PC-9 (cell line): ENCODE results near the gene MOB3A. TPM values are rescaled to one million over a fixed set of nuclear protein-coding genes. Genes with fewer than 3 reads are reported as not detected.

Experiments
- BruUV-seq: library from RNA; stranded (reverse); fragments of 400-500 nt; replicated peaks from 2 replicates; lab custom pipeline; 2021; lab: Mats Ljungman, UMichigan
- CTCF ChIA-PET: fragments of 300-600 bp; sonication (Branson Sonifier 250); formaldehyde crosslinking; loops from one replicate; lab custom pipeline; 2022; ENCODE audit warnings: antibody characterized with exemption; lab: Charles Lee
- POLR2A ChIA-PET: fragments of 300-600 bp; sonication (Branson Sonifier 250); formaldehyde crosslinking; loops from one replicate; lab custom pipeline; 2022; ENCODE audit warnings: antibody characterized with exemption; ENCODE audit not compliant: unreplicated experiment; lab: Charles Lee
- DNase-seq, 2 experiments: peaks; one replicate each; pipeline versions ENCODE4 v3.0.0 to v3.0.0-alpha.2; 2015 to 2022; ENCODE audit warnings: mixed read lengths in 1 of 2
- H2AFZ ChIP-seq: fragments of 200-600 bp; sonication (generic); 2 replicates; pipeline ENCODE4 v1.8.1; 2017; ENCODE audit warnings: antibody characterized with exemption
- H3F3A ChIP-seq: fragments of 200-600 bp; sonication (generic); 2 replicates; pipeline ENCODE4 v1.8.1; 2017; ENCODE audit warnings: antibody characterized with exemption, mild to moderate bottlenecking, low read depth; ENCODE audit not compliant: insufficient read depth
- H3K27ac ChIP-seq: fragments of 200-600 bp; sonication (generic); 2 replicates; pipeline ENCODE4 v1.6.1; 2016; ENCODE audit warnings: mixed run types
- H3K27me3 ChIP-seq: fragments of 200-600 bp; sonication (generic); 2 replicates; pipeline ENCODE4 v1.6.1; 2016; ENCODE audit warnings: low read depth, mixed run types; ENCODE audit not compliant: insufficient read depth
- H3K36me3 ChIP-seq: fragments of 200-600 bp; sonication (generic); 2 replicates; pipeline ENCODE4 v1.6.1; 2016; ENCODE audit warnings: low read depth, mixed run types
- H3K4me1 ChIP-seq: fragments of 200-600 bp; sonication (generic); replicated peaks from 2 replicates; pipeline ENCODE4 v1.6.1; 2016; ENCODE audit warnings: mixed run types; ENCODE audit not compliant: insufficient read depth
- H3K4me2 ChIP-seq: fragments of 200-600 bp; sonication (generic); 2 replicates; pipeline ENCODE4 v1.6.1; 2017; ENCODE audit warnings: mixed run types
- H3K4me3 ChIP-seq: fragments of 200-600 bp; sonication (generic); 2 replicates; pipeline ENCODE4 v1.6.1; 2016; ENCODE audit warnings: mixed run types
- H3K79me2 ChIP-seq: fragments of 200-600 bp; sonication (generic); 2 replicates; pipeline ENCODE4 v1.6.1; 2017; ENCODE audit warnings: low read depth, mixed run types
- H3K9me2 ChIP-seq: fragments of 200-600 bp; sonication (generic); 2 replicates; pipeline ENCODE4 v1.8.1; 2017; ENCODE audit warnings: mild to moderate bottlenecking; ENCODE audit not compliant: insufficient read depth
- H3K9me3 ChIP-seq: fragments of 200-600 bp; sonication (generic); 2 replicates; pipeline ENCODE4 v1.8.1; 2016; ENCODE audit warnings: low read depth; ENCODE audit not compliant: insufficient read depth
- H4K20me1 ChIP-seq: fragments of 200-600 bp; sonication (generic); 2 replicates; pipeline ENCODE4 v1.8.1; 2017; ENCODE audit not compliant: insufficient read depth
- EZH2 ChIP-seq: fragments of 200-600 bp; sonication (generic); IDR thresholded peaks from 2 replicates; pipeline ENCODE4 v1.8.0; 2017; ENCODE audit warnings: antibody characterized with exemption, low read depth
- intact Hi-C: fragments of 100-400 bp; cut with micrococcal nuclease; formaldehyde crosslinking; loops from one replicate; pipeline ENCODE4 v1.10.0; 2022; ENCODE audit not compliant: unreplicated experiment
- total RNA-seq: library from RNA; stranded (reverse); gene quantifications from 2 replicates; pipeline ENCODE4 v1.2.3, GENCODE V29; 2021
- TF ChIP-seq, protein P1 (sequence below): fragments of 200-600 bp; sonication (generic); conservative IDR thresholded peaks from 2 replicates; pipeline ENCODE4 v1.6.1; 2017; ENCODE audit warnings: mixed run types, antibody characterized with exemption, mild to moderate bottlenecking, moderate library complexity

Gene MOB3A
- total RNA-seq, 1 experiment from 2014 or later = 28.9 TPM

- Histone ChIP-seq H3K27me3 (no peaks in the 10 kb centered on the region), H3K4me3 (no peak overlapping the region), H3K9me3 (no peaks in the 10 kb centered on the region), H3K4me2 (no peak overlapping the region), H3K27ac (no peak overlapping the region), H2AFZ (no peak overlapping the region), H3K9me2 (no peaks in the 10 kb centered on the region), H3K4me1 (peaks cover 15% of the 10 kb centered on the region), H4K20me1 (no peaks in the 10 kb centered on the region), H3K36me3 (no peaks in the 10 kb centered on the region), H3F3A (peaks cover 15% of the 10 kb centered on the region), H3K79me2 (no peaks in the 10 kb centered on the region)
- no peak for DNase-seq
- no TSS peak for BruUV-seq
- intact Hi-C loops = no loop called here
- no peak for TF ChIP-seq EZH2
- TF ChIP-seq, protein P1, sequence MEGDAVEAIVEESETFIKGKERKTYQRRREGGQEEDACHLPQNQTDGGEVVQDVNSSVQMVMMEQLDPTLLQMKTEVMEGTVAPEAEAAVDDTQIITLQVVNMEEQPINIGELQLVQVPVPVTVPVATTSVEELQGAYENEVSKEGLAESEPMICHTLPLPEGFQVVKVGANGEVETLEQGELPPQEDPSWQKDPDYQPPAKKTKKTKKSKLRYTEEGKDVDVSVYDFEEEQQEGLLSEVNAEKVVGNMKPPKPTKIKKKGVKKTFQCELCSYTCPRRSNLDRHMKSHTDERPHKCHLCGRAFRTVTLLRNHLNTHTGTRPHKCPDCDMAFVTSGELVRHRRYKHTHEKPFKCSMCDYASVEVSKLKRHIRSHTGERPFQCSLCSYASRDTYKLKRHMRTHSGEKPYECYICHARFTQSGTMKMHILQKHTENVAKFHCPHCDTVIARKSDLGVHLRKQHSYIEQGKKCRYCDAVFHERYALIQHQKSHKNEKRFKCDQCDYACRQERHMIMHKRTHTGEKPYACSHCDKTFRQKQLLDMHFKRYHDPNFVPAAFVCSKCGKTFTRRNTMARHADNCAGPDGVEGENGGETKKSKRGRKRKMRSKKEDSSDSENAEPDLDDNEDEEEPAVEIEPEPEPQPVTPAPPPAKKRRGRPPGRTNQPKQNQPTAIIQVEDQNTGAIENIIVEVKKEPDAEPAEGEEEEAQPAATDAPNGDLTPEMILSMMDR = no peak
- POLR2A ChIA-PET = interaction anchor here (0.7 kb wide), 1 partner anchor 500 kb away, joined by 3 read pairs; no protein-coding TSS in a partner anchor
- CTCF ChIA-PET = no interaction called here
Measured at GRCh38 chr19:2027361-2027760, 68.8 kb downstream of the MOB3A start.

DNA sequence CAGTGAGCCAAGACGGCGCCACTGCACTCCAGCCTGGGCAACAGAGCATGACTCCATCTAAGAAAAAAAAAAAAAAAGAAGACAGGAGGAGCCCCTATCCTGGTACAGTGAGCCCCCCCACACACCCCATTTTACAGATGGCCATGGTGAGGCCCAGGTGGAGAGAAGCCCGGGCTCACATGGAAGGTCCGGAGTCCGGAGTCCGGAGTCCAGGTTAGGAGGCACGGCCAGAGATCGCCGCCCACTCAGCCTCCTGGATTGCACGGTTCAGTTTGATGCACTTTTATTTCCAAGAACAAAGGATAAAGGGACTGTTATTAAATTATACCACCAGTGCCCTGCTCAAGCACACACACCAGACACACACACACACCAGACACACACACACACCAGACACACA is 69.4 kb downstream of the MOB3A start:
- Histone ChIP-seq H3K4me3 (no peak overlapping the region), H3K9me3 (no peaks in the 10 kb centered on the region), H2AFZ (no peak overlapping the region), H3K36me3 (no peaks in the 10 kb centered on the region), H3K9me2 (no peaks in the 10 kb centered on the region), H3K27ac (no peak overlapping the region), H3K4me2 (no peak overlapping the region), H4K20me1 (no peaks in the 10 kb centered on the region), H3F3A (peaks cover 11% of the 10 kb centered on the region), H3K27me3 (no peaks in the 10 kb centered on the region), H3K4me1 (peaks cover 11% of the 10 kb centered on the region), H3K79me2 (no peaks in the 10 kb centered on the region)
- intact Hi-C loops = no loop called here
- ChIA-PET POLR2A (interaction anchor here (0.7 kb wide), 1 partner anchor 501 kb away, joined by 3 read pairs; no protein-coding TSS in a partner anchor), CTCF (no interaction called here)
- no TSS peak for BruUV-seq
- DNase-seq = no peak
- TF ChIP-seq, protein P1 = no peak
- TF ChIP-seq EZH2 = no peak

GRCh38 chr19:2022289-2022688 is 73.8 kb downstream of the MOB3A start:
- H3K9me2 ChIP-seq = no peaks in the 10 kb centered on the region
- H3K4me1 ChIP-seq = no peaks in the 10 kb centered on the region
- intact Hi-C loops = no loop called here
- CTCF ChIA-PET = no interaction called here
- TF ChIP-seq, protein P1 = no peak
- no peak for TF ChIP-seq EZH2
- H2AFZ ChIP-seq = no peak overlapping the region
- H3K4me3 ChIP-seq = no peak overlapping the region
- no peaks in the 10 kb centered on the region for H3K27me3 ChIP-seq
- no peaks in the 10 kb centered on the region for H4K20me1 ChIP-seq
- H3F3A ChIP-seq = no peaks in the 10 kb centered on the region
- H3K9me3 ChIP-seq = no peaks in the 10 kb centered on the region
- POLR2A ChIA-PET = interaction anchor here (0.6 kb wide), 1 partner anchor 132 kb away, joined by 3 read pairs; no protein-coding TSS in a partner anchor
- H3K27ac ChIP-seq = no peak overlapping the region
- BruUV-seq = no TSS peak
- no peak overlapping the region for H3K4me2 ChIP-seq
- no peaks in the 10 kb centered on the region for H3K36me3 ChIP-seq
- DNase-seq = no peak
- H3K79me2 ChIP-seq = no peaks in the 10 kb centered on the region
